H1 (cell line): ENCODE measurements around the gene MYO16. TPM values are rescaled to one million over a fixed set of nuclear protein-coding genes. Genes with fewer than 3 reads are reported as not detected.

Source experiments
- BCL11A ChIP-seq, 2 experiments: IDR thresholded peaks; one replicate each; pipeline ENCODE4 v1.6.1; 2011; ENCODE audit warnings: low read depth in 2 of 2, low read length in 2 of 2, mild to moderate bottlenecking in 2 of 2
- CHD2 ChIP-seq: IDR thresholded peaks from 2 replicates; pipeline ENCODE4 v1.6.1; 2012; ENCODE audit warnings: low read length, improper control_type of control experiment
- CHD7 ChIP-seq: fragments of 300-600 bp; sonication (generic); IDR thresholded peaks from 2 replicates; pipeline ENCODE4 v1.7.1; 2012; ENCODE audit warnings: low read length, moderate library complexity, mild to moderate bottlenecking, inconsistent platforms; ENCODE audit not compliant: insufficient replicate concordance
- HDAC6 ChIP-seq: IDR thresholded peaks from one replicate; pipeline ENCODE4 v1.7.1; 2012; ENCODE audit warnings: low read depth, mild to moderate bottlenecking, inconsistent platforms, low read length, moderate library complexity
- JUN ChIP-seq: IDR thresholded peaks from 2 replicates; pipeline ENCODE4 v1.6.1; 2011; ENCODE audit warnings: low read depth, mild to moderate bottlenecking, improper control_type of control experiment, low read length
- KDM1A ChIP-seq: fragments of 200-600, 300-600 bp; sonication (generic); IDR thresholded peaks from 2 replicates; pipeline ENCODE4 v1.7.1; 2016; ENCODE audit warnings: mild to moderate bottlenecking, low read length, borderline replicate concordance
- POLR2AphosphoS5 ChIP-seq: IDR thresholded peaks from 2 replicates; pipeline ENCODE4 v1.6.1; 2011; ENCODE audit warnings: low read depth, low read length
- SIX5 ChIP-seq: IDR thresholded peaks from 2 replicates; pipeline ENCODE4 v1.6.1; 2011; ENCODE audit warnings: mild to moderate bottlenecking, low read depth, low read length
- SRF ChIP-seq: IDR thresholded peaks from 2 replicates; pipeline ENCODE4 v1.6.1; 2011; ENCODE audit warnings: mild to moderate bottlenecking, low read depth, low read length, moderate library complexity
- ZNF274 ChIP-seq: IDR thresholded peaks from 2 replicates; pipeline ENCODE4 v1.7.0; 2012; ENCODE audit warnings: low read length, borderline replicate concordance; ENCODE audit errors: extremely low read depth
- polyA plus RNA-seq, 7 experiments: library from polyadenylated mRNA; depleted of rRNA in 3 of 7; stranded (reverse) in 5 of 7; unstranded in 2 of 7; fragments of >200 nt in 5 of 7; fragments of 200-250 nt in 2 of 7; gene quantifications; 1 replicate in 5 of 7; 2 replicates in 1 of 7; 4 replicates in 1 of 7; pipeline versions ENCODE4 v1.2.1 to v1.2.3, GENCODE V29; 2011 to 2013; ENCODE audit warnings: missing spikeins in 2 of 7, mixed read lengths in 2 of 7
- total RNA-seq: library from RNA; stranded (reverse); fragmentation: NEBNext Ultra II Directional; extraction: Animal tissue kit (Norgen Biotek cat#: 25700); gene quantifications from 2 replicates; pipeline ENCODE4 v1.2.1, GENCODE V29; 2021
- TF ChIP-seq, protein P1 (sequence below): IDR thresholded peaks from 2 replicates; pipeline ENCODE4 v1.6.1; 2012; ENCODE audit warnings: inconsistent platforms
- TF ChIP-seq, protein P2 (sequence below): IDR thresholded peaks from 2 replicates; pipeline ENCODE4 v1.6.1; 2011; ENCODE audit warnings: low read length, improper control_type of control experiment

The MYO16 gene
- total and polyA plus RNA-seq, 2 of the 8 experiments (the other 6 are each of a cell fraction or from before 2014, with no cell fraction given): 0.02 to 0.22 TPM

DNA sequence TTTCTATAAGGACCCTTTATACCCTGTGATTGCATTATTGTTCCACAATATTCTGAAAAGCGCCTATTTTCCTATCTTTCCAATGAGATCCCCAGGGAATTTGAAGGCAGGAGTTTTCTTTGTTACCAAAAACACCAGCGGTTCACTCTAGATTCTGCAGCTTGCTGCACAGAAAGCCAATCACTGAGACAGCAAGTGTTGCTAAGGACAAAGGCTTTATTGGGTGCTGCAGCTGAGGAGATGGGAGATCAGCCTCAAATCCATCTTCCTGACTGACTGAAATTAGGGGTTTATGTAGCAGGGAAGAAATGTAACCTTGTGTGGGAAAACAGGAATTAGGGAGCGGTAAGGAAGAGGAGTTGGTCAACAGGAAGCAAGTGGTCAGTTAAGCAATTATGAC is 42.6 kb upstream of the MYO16 start (continued):
- TF ChIP-seq CHD7: no peak
- TF ChIP-seq, protein P1, sequence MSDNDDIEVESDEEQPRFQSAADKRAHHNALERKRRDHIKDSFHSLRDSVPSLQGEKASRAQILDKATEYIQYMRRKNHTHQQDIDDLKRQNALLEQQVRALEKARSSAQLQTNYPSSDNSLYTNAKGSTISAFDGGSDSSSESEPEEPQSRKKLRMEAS: no peak
- TF ChIP-seq ZNF274: no peak
- TF ChIP-seq, protein P2, sequence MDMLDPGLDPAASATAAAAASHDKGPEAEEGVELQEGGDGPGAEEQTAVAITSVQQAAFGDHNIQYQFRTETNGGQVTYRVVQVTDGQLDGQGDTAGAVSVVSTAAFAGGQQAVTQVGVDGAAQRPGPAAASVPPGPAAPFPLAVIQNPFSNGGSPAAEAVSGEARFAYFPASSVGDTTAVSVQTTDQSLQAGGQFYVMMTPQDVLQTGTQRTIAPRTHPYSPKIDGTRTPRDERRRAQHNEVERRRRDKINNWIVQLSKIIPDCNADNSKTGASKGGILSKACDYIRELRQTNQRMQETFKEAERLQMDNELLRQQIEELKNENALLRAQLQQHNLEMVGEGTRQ: no peak
- no peak for TF ChIP-seq JUN
- no peak for TF ChIP-seq SRF
- no peak for TF ChIP-seq CHD2
- TF ChIP-seq SIX5: no peak
- no peak for TF ChIP-seq POLR2AphosphoS5
- no peak for TF ChIP-seq HDAC6
- TF ChIP-seq KDM1A: no peak
- no peak for TF ChIP-seq BCL11A (IDR thresholded peaks at IDR 0.05; ENCODE audit: low read depth in 2 of 2, low read length in 2 of 2)
